GM23338 (cell line): ENCODE data around the gene CD4. TPM values are rescaled to one million over a fixed set of nuclear protein-coding genes. Genes with fewer than 3 reads are reported as not detected.

Experiments
- ATAC-seq: fragments of 200-7000 bp; cut with Tn5 transposase; 3 replicates; pipeline ENCODE4 v1.9.1; 2020
- DNase-seq: peaks from one replicate; pipeline ENCODE4 v3.0.0-alpha.2; 2015; ENCODE audit warnings: low spot score
- H2AFZ ChIP-seq: fragments of 200-600 bp; sonication (generic); 2 replicates; pipeline ENCODE4 v1.8.0; 2016; ENCODE audit warnings: antibody characterized with exemption, mild to moderate bottlenecking, moderate library complexity
- H3F3A ChIP-seq: fragments of 200-600 bp; sonication (generic); replicated peaks from 2 replicates; pipeline ENCODE4 v1.8.0; 2017; ENCODE audit warnings: antibody characterized with exemption, mixed run types, low read depth
- H3K27ac ChIP-seq: fragments of 200-600 bp; sonication (generic); 2 replicates; pipeline ENCODE4 v1.6.1; 2016; ENCODE audit warnings: low read depth
- H3K27me3 ChIP-seq: fragments of 200-600 bp; sonication (generic); 2 replicates; pipeline ENCODE4 v1.8.0; 2016; ENCODE audit warnings: mild to moderate bottlenecking, mixed run types, moderate library complexity; ENCODE audit not compliant: insufficient read depth
- H3K36me3 ChIP-seq: fragments of 200-600 bp; sonication (generic); 2 replicates; pipeline ENCODE4 v1.8.0; 2016; ENCODE audit warnings: mild to moderate bottlenecking; ENCODE audit not compliant: insufficient read depth
- H3K4me1 ChIP-seq: fragments of 200-600 bp; sonication (generic); 2 replicates; pipeline ENCODE4 v1.8.0; 2016; ENCODE audit warnings: mild to moderate bottlenecking, moderate library complexity; ENCODE audit not compliant: insufficient read depth
- H3K4me2 ChIP-seq: fragments of 200-600 bp; sonication (generic); 2 replicates; pipeline ENCODE4 v1.7.1; 2017; ENCODE audit warnings: mixed run types
- H3K4me3 ChIP-seq: fragments of 200-600 bp; sonication (generic); 2 replicates; pipeline ENCODE4 v1.6.1; 2016; ENCODE audit warnings: mixed run types
- H3K79me2 ChIP-seq: fragments of 200-600 bp; sonication (generic); replicated peaks from 2 replicates; pipeline ENCODE4 v1.8.0; 2017; ENCODE audit warnings: mild to moderate bottlenecking; ENCODE audit not compliant: insufficient read depth
- H3K9me2 ChIP-seq: fragments of 200-600 bp; sonication (generic); 2 replicates; pipeline ENCODE4 v1.8.0; 2017; ENCODE audit not compliant: insufficient read depth
- H4K20me1 ChIP-seq: fragments of 200-600 bp; sonication (generic); replicated peaks from 2 replicates; pipeline ENCODE4 v1.8.0; 2017; ENCODE audit warnings: mild to moderate bottlenecking; ENCODE audit not compliant: insufficient read depth
- H3K27ac Mint-ChIP-seq: 2 replicates; pipeline ENCODE4 v1.8.0; 2020; ENCODE audit warnings: inconsistent platforms, mild to moderate bottlenecking, moderate library complexity, mixed read lengths
- H3K27me3 Mint-ChIP-seq: 3 replicates; pipeline ENCODE4 v1.8.0; 2022; ENCODE audit warnings: low read depth, mild to moderate bottlenecking, moderate library complexity, mixed read lengths, inconsistent platforms; ENCODE audit not compliant: insufficient read depth, poor library complexity
- H3K36me3 Mint-ChIP-seq: 3 replicates; pipeline ENCODE4 v1.8.0; 2021; ENCODE audit warnings: low read depth, mild to moderate bottlenecking, inconsistent platforms, moderate library complexity, mixed read lengths
- H3K4me1 Mint-ChIP-seq: 3 replicates; pipeline ENCODE4 v1.8.0; 2020; ENCODE audit warnings: mild to moderate bottlenecking, inconsistent platforms, mixed read lengths
- H3K4me3 Mint-ChIP-seq: 3 replicates; pipeline ENCODE4 v1.8.0; 2021; ENCODE audit warnings: moderate library complexity, mild to moderate bottlenecking, inconsistent platforms, mixed read lengths
- H3K9me3 Mint-ChIP-seq: 3 replicates; pipeline ENCODE4 v1.8.0; 2020; ENCODE audit warnings: moderate library complexity, mild to moderate bottlenecking, inconsistent platforms, mixed read lengths
- CTCF ChIP-seq, 2 experiments: fragments of 200-600 bp in 1 of 2; sonication (generic) in 1 of 2; conservative IDR thresholded peaks; 2 replicates each; pipeline versions ENCODE4 v1.5.1 to v1.6.1; 2016 to 2017; ENCODE audit warnings: antibody characterized with exemption in 2 of 2, low read depth in 2 of 2, mild to moderate bottlenecking in 2 of 2, moderate library complexity in 1 of 2
- EZH2 ChIP-seq: fragments of 200-600 bp; sonication (generic); IDR thresholded peaks from one replicate; pipeline ENCODE4 v1.8.0; 2017; ENCODE audit warnings: antibody characterized with exemption, mild to moderate bottlenecking, low read depth; ENCODE audit not compliant: unreplicated experiment
- EZH2phosphoT487 ChIP-seq: fragments of 200-600 bp; sonication (generic); IDR thresholded peaks from one replicate; pipeline ENCODE4 v1.8.1; 2018; ENCODE audit warnings: antibody characterized with exemption; ENCODE audit not compliant: unreplicated experiment
- JUNB ChIP-seq: IDR thresholded peaks from one replicate; pipeline ENCODE4 v1.6.1; 2016; ENCODE audit warnings: antibody characterized with exemption; ENCODE audit not compliant: unreplicated experiment
- POLR2AphosphoS5 ChIP-seq: IDR thresholded peaks from 2 replicates; pipeline ENCODE4 v1.6.1; 2016; ENCODE audit warnings: antibody characterized with exemption, low read depth
- REST ChIP-seq: IDR thresholded peaks from one replicate; pipeline ENCODE4 v1.6.1; 2018; ENCODE audit warnings: antibody characterized with exemption; ENCODE audit not compliant: unreplicated experiment
- STAT1 ChIP-seq: IDR thresholded peaks from one replicate; pipeline ENCODE4 v1.6.1; 2016; ENCODE audit warnings: antibody characterized with exemption; ENCODE audit not compliant: unreplicated experiment
- ZNF114 ChIP-seq: fragments of 250-450 bp; sonication (Bioruptor Pico); IDR thresholded peaks from 2 replicates; pipeline ENCODE4 v1.5.0; 2020; ENCODE audit warnings: mild to moderate bottlenecking, moderate library complexity
- ZNF331 ChIP-seq: fragments of 250-450 bp; sonication (Bioruptor Pico); IDR thresholded peaks from 2 replicates; pipeline ENCODE4 v1.5.0; 2020; ENCODE audit warnings: low read depth, mild to moderate bottlenecking, moderate library complexity
- polyA plus RNA-seq: library from polyadenylated mRNA; unstranded; fragments of >200 nt; fragmentation: Nextera tagmentation; extraction: Ambion mirVana; gene quantifications from 2 replicates; pipeline ENCODE4 v1.2.1, GENCODE V29; 2016
- total RNA-seq: library from RNA; depleted of rRNA; stranded (reverse); fragments of >200 nt; shearing (Covaris generic); gene quantifications from 2 replicates; pipeline ENCODE4 v1.2.3, GENCODE V29; 2014

CD4 gene
- total and polyA plus RNA-seq, 2 experiments from 2014 or later = 1.5 to 2.0 TPM

DNA sequence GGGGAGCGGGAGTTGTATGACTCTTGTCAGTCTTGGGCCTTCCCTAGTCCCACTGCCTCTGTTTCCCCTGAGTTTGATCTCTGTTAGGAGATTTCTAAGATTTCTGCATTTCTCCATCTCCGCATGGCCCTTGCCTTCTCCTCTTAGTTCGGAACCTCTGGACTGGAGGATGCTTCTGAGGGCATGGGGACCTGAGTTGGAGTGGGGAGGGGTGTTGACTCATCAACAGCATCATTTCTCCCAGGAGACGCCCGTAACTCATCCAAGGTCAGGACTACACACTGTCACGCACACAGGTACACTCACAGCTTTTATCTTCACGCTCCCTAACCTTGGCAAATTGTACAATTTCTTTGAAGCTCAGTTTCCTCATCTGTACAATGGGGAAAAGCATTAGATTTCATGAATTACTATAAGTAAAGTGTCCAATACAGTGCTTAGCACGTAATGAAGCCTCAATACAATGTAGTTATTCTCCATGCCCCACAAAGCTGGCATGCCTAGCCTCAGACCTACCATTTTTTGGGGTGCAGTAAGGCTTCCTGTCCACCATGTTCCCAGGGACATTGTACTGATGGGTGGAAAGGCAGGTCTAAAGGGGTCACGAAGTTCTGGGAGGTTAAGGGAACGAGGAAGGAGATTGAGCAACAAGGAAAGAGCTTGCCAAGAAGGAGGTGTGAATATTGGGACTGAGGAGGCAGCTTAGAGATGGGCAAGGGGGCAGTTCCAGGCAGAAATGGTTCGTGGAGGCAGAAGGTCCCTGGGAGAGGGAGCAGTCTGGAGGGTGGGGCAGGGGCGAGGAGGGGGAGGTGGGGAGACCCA, 17.6 kb upstream of the CD4 start:
- ATAC-seq (no peak), DNase-seq (no peak)
- Histone ChIP-seq H4K20me1 (peaks cover 20% of the 10 kb centered on the region), H2AFZ (no peak overlapping the region), H3K4me2 (peak overlapping the region; percentile 87), H3K4me3 (peak overlapping the region; percentile 64), H3K36me3 (no peaks in the 10 kb centered on the region), H3K27ac (no peak overlapping the region), H3F3A (peaks cover 40% of the 10 kb centered on the region), H3K9me2 (no peaks in the 10 kb centered on the region), H3K79me2 (peaks cover 20% of the 10 kb centered on the region), H3K27me3 (peaks cover 65% of the 10 kb centered on the region), H3K4me1 (peaks cover 43% of the 10 kb centered on the region)
- H3K4me3 Mint-ChIP-seq = peak overlapping the region; percentile 37; the same call in 2 of the 3 replicates
- H3K27me3 Mint-ChIP-seq = peaks cover 48% of the 10 kb centered on the region
- peaks cover 25% of the 10 kb centered on the region for H3K36me3 Mint-ChIP-seq
- peaks cover 63% of the 10 kb centered on the region for H3K4me1 Mint-ChIP-seq
- TF ChIP-seq ZNF114 (CRISPR knock-in tag) = no peak
- TF ChIP-seq STAT1 = no peak
- TF ChIP-seq POLR2AphosphoS5 = peak; percentile 28; the same call in 1 of the 2 replicates
- H3K9me3 Mint-ChIP-seq = no peaks in the 10 kb centered on the region; the same call in 2 of the 3 replicates
- H3K27ac Mint-ChIP-seq = no peak overlapping the region; the same call in 1 of the 2 replicates

DNA sequence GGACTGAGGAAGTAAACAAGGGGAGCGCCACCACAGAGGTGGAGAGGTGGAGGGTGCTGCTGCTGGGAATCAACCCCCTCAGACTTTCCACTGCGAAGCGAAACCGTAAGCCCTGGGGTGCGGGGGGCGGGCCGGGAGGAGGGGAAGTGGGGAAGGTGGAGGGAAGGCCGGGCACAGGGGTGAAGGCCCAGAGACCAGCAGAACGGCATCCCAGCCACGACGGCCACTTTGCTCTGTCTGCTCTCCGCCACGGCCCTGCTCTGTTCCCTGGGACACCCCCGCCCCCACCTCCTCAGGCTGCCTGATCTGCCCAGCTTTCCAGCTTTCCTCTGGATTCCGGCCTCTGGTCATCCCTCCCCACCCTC, 17.0 kb upstream of the CD4 start, which contains the start of gene LAG3:
Gene LAG3 (plus strand): TSS at position 190 of the 365 bp plus-strand sequence. CDS start 333 bp downstream, outside the sequence.
- Histone ChIP-seq H3K79me2 (peaks cover 16% of the 10 kb centered on the region), H3K36me3 (no peaks in the 10 kb centered on the region), H3K4me3 (peak within 1 kb of the TSS; percentile 64), H4K20me1 (peaks cover 20% of the 10 kb centered on the region), H3K4me1 (peaks cover 43% of the 10 kb centered on the region), H3K9me2 (no peaks in the 10 kb centered on the region), H3F3A (peaks cover 36% of the 10 kb centered on the region), H3K27ac (no peak within 1 kb of the TSS), H3K27me3 (peaks cover 71% of the 10 kb centered on the region), H3K4me2 (peak within 1 kb of the TSS; percentile 87), H2AFZ (peak within 1 kb of the TSS; percentile 76)
- DNase-seq = no peak
- H3K9me3 Mint-ChIP-seq = no peaks in the 10 kb centered on the region; the same call in 2 of the 3 replicates
- peaks cover 25% of the 10 kb centered on the region for H3K36me3 Mint-ChIP-seq
- peaks cover 46% of the 10 kb centered on the region for H3K27me3 Mint-ChIP-seq
- H3K4me1 Mint-ChIP-seq = peaks cover 67% of the 10 kb centered on the region
- H3K4me3 Mint-ChIP-seq = peak within 1 kb of the TSS; percentile 66
- H3K27ac Mint-ChIP-seq = no peak within 1 kb of the TSS; the same call in 1 of the 2 replicates
- peak; percentile 1; the same call in 1 of the 3 replicates for ATAC-seq
- TF ChIP-seq JUNB (no peak), POLR2AphosphoS5 (no peak), REST (no peak), EZH2phosphoT487 (no peak), STAT1 (no peak), ZNF331 (no peak), CTCF (conservative IDR thresholded peaks at IDR 0.05; ENCODE audit: low read depth in 2 of 2) (no peak), EZH2 (no peak)
